HepG2 (cell line): ENCODE measurements around the gene DCTN4. TPM values are rescaled to one million over a fixed set of nuclear protein-coding genes. Genes with fewer than 3 reads are reported as not detected.

Experiments used
- ZNF619 ChIP-seq: sonication (generic); formaldehyde crosslinking; IDR thresholded peaks from 2 replicates; pipeline ENCODE4 v1.4.0; 2020; ENCODE audit warnings: mild to moderate bottlenecking, missing genetic modification reagents
- ZSCAN25 ChIP-seq: sonication (generic); formaldehyde crosslinking; IDR thresholded peaks from 2 replicates; pipeline ENCODE4 v1.8.0; 2022; ENCODE audit warnings: mild to moderate bottlenecking, missing genetic modification reagents
- polyA plus RNA-seq, 8 experiments: library from polyadenylated mRNA; depleted of rRNA in 3 of 8; stranded (reverse) in 7 of 8; unstranded in 1 of 8; fragments of >200 nt; fragmentation: Illumina TruSeq in 4 of 8; extraction: Trizol in 4 of 8; gene quantifications; 2 replicates each; pipeline versions ENCODE4 v1.2.1 to v1.2.3, GENCODE V29; 2011 to 2016; ENCODE audit warnings: low read depth in 4 of 8, missing spikeins in 1 of 8, mixed read lengths in 1 of 8; ENCODE audit not compliant: insufficient read depth in 1 of 8
- total RNA-seq, 5 experiments: library from RNA; depleted of rRNA; stranded (reverse); fragments of >200 nt; fragmentation: Illumina TruSeq; extraction: Trizol; gene quantifications; 2 replicates each; pipeline ENCODE4 v1.2.3, GENCODE V29; 2016; ENCODE audit warnings: low read depth in 1 of 5
- TF ChIP-seq, protein P1 (sequence below): sonication (generic); formaldehyde crosslinking; IDR thresholded peaks from 2 replicates; pipeline ENCODE4 v1.4.0; 2020; ENCODE audit warnings: missing genetic modification reagents, mild to moderate bottlenecking, borderline replicate concordance
- TF ChIP-seq, protein P2 (sequence below): sonication (generic); formaldehyde crosslinking; IDR thresholded peaks from 2 replicates; pipeline ENCODE4 v1.4.0; 2020; ENCODE audit warnings: missing genetic modification reagents, borderline replicate concordance

Gene DCTN4
- total and polyA plus RNA-seq, 2 of the 13 experiments (the other 11 are each of a cell fraction or from before 2014, with no cell fraction given): 24.1 to 26.9 TPM

DNA sequence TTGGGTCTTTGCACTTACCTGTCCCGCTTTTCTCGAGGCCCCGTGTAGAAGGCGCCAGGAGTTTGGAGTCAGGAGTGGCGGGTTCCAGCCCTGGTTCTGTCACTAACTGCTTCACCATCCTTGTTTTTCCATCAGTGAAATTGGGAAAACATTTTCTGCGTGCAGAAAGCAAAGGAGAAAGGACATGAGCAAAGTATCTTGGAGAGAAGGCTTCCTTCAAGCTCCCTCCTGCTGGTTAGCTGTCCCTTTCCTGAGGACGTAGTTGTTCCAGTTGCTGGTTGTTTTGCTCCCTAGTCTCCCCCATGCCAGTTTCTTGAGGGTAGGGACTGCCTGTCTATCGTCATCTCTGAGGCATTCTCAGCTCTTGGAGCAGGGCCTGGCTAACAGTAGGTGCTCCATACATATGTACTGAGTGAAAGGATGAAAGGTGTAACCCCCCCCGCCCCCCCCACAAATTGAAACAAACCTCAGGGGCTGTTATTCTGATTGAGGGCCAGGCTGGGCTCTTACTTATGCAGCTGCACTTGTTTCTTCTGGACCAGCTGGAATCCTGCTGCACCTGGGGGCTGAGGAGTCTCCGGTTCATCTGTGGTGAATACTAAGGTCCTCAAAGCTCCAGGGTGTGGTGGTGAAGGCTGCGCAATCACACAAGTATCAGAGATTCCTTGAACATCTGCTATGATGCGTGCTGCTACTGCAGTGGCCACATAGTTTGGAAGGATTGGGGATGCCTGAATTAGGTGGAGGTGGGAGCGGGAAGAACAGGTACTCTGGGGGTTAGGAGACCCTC lies 20.8 kb upstream of the DCTN4 start (continued):
- TF ChIP-seq ZSCAN25 (CRISPR knock-in tag) (no peak), ZNF619 (CRISPR knock-in tag) (no peak)
- TF ChIP-seq, protein P1, sequence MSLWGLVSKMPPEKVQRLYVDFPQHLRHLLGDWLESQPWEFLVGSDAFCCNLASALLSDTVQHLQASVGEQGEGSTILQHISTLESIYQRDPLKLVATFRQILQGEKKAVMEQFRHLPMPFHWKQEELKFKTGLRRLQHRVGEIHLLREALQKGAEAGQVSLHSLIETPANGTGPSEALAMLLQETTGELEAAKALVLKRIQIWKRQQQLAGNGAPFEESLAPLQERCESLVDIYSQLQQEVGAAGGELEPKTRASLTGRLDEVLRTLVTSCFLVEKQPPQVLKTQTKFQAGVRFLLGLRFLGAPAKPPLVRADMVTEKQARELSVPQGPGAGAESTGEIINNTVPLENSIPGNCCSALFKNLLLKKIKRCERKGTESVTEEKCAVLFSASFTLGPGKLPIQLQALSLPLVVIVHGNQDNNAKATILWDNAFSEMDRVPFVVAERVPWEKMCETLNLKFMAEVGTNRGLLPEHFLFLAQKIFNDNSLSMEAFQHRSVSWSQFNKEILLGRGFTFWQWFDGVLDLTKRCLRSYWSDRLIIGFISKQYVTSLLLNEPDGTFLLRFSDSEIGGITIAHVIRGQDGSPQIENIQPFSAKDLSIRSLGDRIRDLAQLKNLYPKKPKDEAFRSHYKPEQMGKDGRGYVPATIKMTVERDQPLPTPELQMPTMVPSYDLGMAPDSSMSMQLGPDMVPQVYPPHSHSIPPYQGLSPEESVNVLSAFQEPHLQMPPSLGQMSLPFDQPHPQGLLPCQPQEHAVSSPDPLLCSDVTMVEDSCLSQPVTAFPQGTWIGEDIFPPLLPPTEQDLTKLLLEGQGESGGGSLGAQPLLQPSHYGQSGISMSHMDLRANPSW (CRISPR knock-in tag): no peak
- TF ChIP-seq, protein P2, sequence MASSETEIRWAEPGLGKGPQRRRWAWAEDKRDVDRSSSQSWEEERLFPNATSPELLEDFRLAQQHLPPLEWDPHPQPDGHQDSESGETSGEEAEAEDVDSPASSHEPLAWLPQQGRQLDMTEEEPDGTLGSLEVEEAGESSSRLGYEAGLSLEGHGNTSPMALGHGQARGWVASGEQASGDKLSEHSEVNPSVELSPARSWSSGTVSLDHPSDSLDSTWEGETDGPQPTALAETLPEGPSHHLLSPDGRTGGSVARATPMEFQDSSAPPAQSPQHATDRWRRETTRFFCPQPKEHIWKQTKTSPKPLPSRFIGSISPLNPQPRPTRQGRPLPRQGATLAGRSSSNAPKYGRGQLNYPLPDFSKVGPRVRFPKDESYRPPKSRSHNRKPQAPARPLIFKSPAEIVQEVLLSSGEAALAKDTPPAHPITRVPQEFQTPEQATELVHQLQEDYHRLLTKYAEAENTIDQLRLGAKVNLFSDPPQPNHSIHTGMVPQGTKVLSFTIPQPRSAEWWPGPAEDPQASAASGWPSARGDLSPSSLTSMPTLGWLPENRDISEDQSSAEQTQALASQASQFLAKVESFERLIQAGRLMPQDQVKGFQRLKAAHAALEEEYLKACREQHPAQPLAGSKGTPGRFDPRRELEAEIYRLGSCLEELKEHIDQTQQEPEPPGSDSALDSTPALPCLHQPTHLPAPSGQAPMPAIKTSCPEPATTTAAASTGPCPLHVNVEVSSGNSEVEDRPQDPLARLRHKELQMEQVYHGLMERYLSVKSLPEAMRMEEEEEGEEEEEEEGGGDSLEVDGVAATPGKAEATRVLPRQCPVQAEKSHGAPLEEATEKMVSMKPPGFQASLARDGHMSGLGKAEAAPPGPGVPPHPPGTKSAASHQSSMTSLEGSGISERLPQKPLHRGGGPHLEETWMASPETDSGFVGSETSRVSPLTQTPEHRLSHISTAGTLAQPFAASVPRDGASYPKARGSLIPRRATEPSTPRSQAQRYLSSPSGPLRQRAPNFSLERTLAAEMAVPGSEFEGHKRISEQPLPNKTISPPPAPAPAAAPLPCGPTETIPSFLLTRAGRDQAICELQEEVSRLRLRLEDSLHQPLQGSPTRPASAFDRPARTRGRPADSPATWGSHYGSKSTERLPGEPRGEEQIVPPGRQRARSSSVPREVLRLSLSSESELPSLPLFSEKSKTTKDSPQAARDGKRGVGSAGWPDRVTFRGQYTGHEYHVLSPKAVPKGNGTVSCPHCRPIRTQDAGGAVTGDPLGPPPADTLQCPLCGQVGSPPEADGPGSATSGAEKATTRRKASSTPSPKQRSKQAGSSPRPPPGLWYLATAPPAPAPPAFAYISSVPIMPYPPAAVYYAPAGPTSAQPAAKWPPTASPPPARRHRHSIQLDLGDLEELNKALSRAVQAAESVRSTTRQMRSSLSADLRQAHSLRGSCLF (CRISPR knock-in tag): no peak
- TF ChIP-seq, all 625 proteins: peak for 3
